ENCODE results near the gene TOGARAM2. TPM values are rescaled to one million over a fixed set of nuclear protein-coding genes. Genes with fewer than 3 reads are reported as not detected.
A peak's percentile ranks its signal among the peaks of the same experiment; 100 is the strongest.

TOGARAM2 gene
- total and polyA plus RNA-seq, 10 donors = 3.0 to 19.9 (median 8.6) TPM

- no peak for DNase-seq
- intact Hi-C loops (cut with DNase I; ENCODE audit: low total_unique reads) = no loop called here
- TF ChIP-seq POLR2AphosphoS5 (IDR thresholded peaks at IDR 0.05) (no peak), CTCF (IDR thresholded peaks at IDR 0.05 in 8 of 11, conservative IDR thresholded peaks at IDR 0.05 in 3 of 11) (peak in 3 of 11 experiments; percentile 5 to 56 (median 54)), POLR2A (IDR thresholded peaks at IDR 0.05) (no peak)
- 53 to 86% (median 85%) methylated on average over 15 of the region's 15 CpGs for WGBS, 5 donors
- Histone ChIP-seq H3K9me3 (no peaks in the 10 kb centered on the region), H3K27ac (peak overlapping the region in 1 of 8 donors; percentile 43), H3K4me1 (peaks cover 0 to 29% (median 7%) of the 10 kb centered on the region in 6 donors), H3K4me3 (peak overlapping the region in 1 of 8 donors; percentile 20), H3K36me3 (no peaks in the 10 kb centered on the region), H3K27me3 (replicated peaks in 1 of 7) (peaks cover 0 to 5% (median 0%) of the 10 kb centered on the region in 7 donors)
Observed at GRCh38 chr2:28956890-28957289, 24.2 kb upstream of the TOGARAM2 start.

GRCh38 chr2:28958689-28959088, 22.4 kb upstream of the TOGARAM2 start:
- Histone ChIP-seq H3K4me3 (no peak overlapping the region), H3K36me3 (no peaks in the 10 kb centered on the region), H3K9me3 (no peaks in the 10 kb centered on the region), H3K27ac (no peak overlapping the region), H3K4me1 (peaks cover 0 to 16% (median 4%) of the 10 kb centered on the region in 6 donors), H3K27me3 (replicated peaks in 1 of 7) (peaks cover 0 to 5% (median 0%) of the 10 kb centered on the region in 7 donors)
- no peak for DNase-seq
- TF ChIP-seq POLR2A (IDR thresholded peaks at IDR 0.05) = no peak
- peak in 1 of 3 donors; percentile 13 for TF ChIP-seq POLR2AphosphoS5 (IDR thresholded peaks at IDR 0.05)
- TF ChIP-seq CTCF (IDR thresholded peaks at IDR 0.05 in 8 of 11, conservative IDR thresholded peaks at IDR 0.05 in 3 of 11) = peak in 9 of 11 experiments; percentile 40 to 62 (median 54)
- 27 to 31% (median 29%) methylated on average over 9 of the region's 9 CpGs for WGBS, 5 donors
- intact Hi-C loops (cut with DNase I; ENCODE audit: low total_unique reads) = loop anchor here (2.0 kb wide), 1 partner anchor 238 kb away; no protein-coding TSS in a partner anchor

GRCh38 chr2:28960401-28960800, 20.7 kb upstream of the TOGARAM2 start:
- Histone ChIP-seq H3K27ac (no peak overlapping the region), H3K4me3 (no peak overlapping the region), H3K4me1 (peaks cover 0 to 16% (median 4%) of the 10 kb centered on the region in 6 donors), H3K36me3 (no peaks in the 10 kb centered on the region), H3K9me3 (no peaks in the 10 kb centered on the region), H3K27me3 (replicated peaks in 1 of 7) (peaks cover 0 to 5% (median 0%) of the 10 kb centered on the region in 7 donors)
- 63 to 75% (median 66%) methylated on average over 5 of the region's 5 CpGs for WGBS, 5 donors
- DNase-seq = no peak
- TF ChIP-seq CTCF (IDR thresholded peaks at IDR 0.05 in 8 of 11, conservative IDR thresholded peaks at IDR 0.05 in 3 of 11) (no peak), POLR2A (IDR thresholded peaks at IDR 0.05) (no peak), POLR2AphosphoS5 (IDR thresholded peaks at IDR 0.05) (no peak)
- intact Hi-C loops (cut with DNase I; ENCODE audit: low total_unique reads) = no loop called here

- no peak for TF ChIP-seq POLR2AphosphoS5 (IDR thresholded peaks at IDR 0.05)
- TF ChIP-seq POLR2A (IDR thresholded peaks at IDR 0.05) = no peak
- no peak for TF ChIP-seq CTCF (IDR thresholded peaks at IDR 0.05 in 8 of 11, conservative IDR thresholded peaks at IDR 0.05 in 3 of 11)
- Histone ChIP-seq H3K9me3 (no peaks in the 10 kb centered on the region), H3K27ac (no peak overlapping the region), H3K4me3 (no peak overlapping the region), H3K36me3 (no peaks in the 10 kb centered on the region), H3K27me3 (replicated peaks in 1 of 7) (peaks cover 0 to 5% (median 0%) of the 10 kb centered on the region in 7 donors), H3K4me1 (peaks cover 0 to 9% (median 2%) of the 10 kb centered on the region in 6 donors)
- 90 to 100% (median 100%) methylated on average over 1 of the region's 1 CpG for WGBS, 5 donors
- DNase-seq = no peak
- intact Hi-C loops (cut with DNase I; ENCODE audit: low total_unique reads) = no loop called here
Observed at GRCh38 chr2:28962505-28962904, 18.6 kb upstream of the TOGARAM2 start.
